Endothelial cell (in vitro differentiated cells): ENCODE measurements around the gene ELOVL4. TPM values are rescaled to one million over a fixed set of nuclear protein-coding genes. Genes with fewer than 3 reads are reported as not detected.

ENCODE experiments used
- DNase-seq: peaks from one replicate; pipeline ENCODE4 v3.0.0; 2021; ENCODE audit warnings: low spot score
- H3K27ac Mint-ChIP-seq: one replicate; pipeline ENCODE4 v1.8.0; 2021; ENCODE audit warnings: mixed read lengths, inconsistent platforms; ENCODE audit not compliant: unreplicated experiment
- H3K27me3 Mint-ChIP-seq: one replicate; pipeline ENCODE4 v1.8.0; 2021; ENCODE audit warnings: mild to moderate bottlenecking, moderate library complexity, mixed read lengths, inconsistent platforms; ENCODE audit not compliant: unreplicated experiment
- H3K36me3 Mint-ChIP-seq: one replicate; pipeline ENCODE4 v1.8.0; 2021; ENCODE audit warnings: mild to moderate bottlenecking, low read depth, mixed read lengths, inconsistent platforms; ENCODE audit not compliant: unreplicated experiment
- H3K4me1 Mint-ChIP-seq: one replicate; pipeline ENCODE4 v1.8.0; 2021; ENCODE audit warnings: mild to moderate bottlenecking, mixed read lengths, inconsistent platforms; ENCODE audit not compliant: unreplicated experiment
- H3K4me3 Mint-ChIP-seq: one replicate; pipeline ENCODE4 v1.8.0; 2021; ENCODE audit warnings: mild to moderate bottlenecking, mixed read lengths, inconsistent platforms; ENCODE audit not compliant: unreplicated experiment
- H3K9me3 Mint-ChIP-seq: one replicate; pipeline ENCODE4 v1.8.0; 2021; ENCODE audit warnings: mixed read lengths, inconsistent platforms; ENCODE audit not compliant: unreplicated experiment
- total RNA-seq: library from RNA; stranded (reverse); fragmentation: NEBNext Ultra II Directional; extraction: Animal tissue kit (Norgen Biotek cat#: 25700); gene quantifications from one replicate; pipeline ENCODE4 v1.2.1, GENCODE V29; 2021; ENCODE audit not compliant: unreplicated experiment
- TF ChIP-seq, protein P1 (sequence below): fragments of 200-600 bp; sonication (generic); IDR thresholded peaks from one replicate; pipeline ENCODE4 v1.5.0; 2021; ENCODE audit warnings: antibody characterized with exemption; ENCODE audit not compliant: unreplicated experiment

The ELOVL4 gene
- total RNA-seq, 1 donor from 2014 or later: 3.3 TPM

DNA sequence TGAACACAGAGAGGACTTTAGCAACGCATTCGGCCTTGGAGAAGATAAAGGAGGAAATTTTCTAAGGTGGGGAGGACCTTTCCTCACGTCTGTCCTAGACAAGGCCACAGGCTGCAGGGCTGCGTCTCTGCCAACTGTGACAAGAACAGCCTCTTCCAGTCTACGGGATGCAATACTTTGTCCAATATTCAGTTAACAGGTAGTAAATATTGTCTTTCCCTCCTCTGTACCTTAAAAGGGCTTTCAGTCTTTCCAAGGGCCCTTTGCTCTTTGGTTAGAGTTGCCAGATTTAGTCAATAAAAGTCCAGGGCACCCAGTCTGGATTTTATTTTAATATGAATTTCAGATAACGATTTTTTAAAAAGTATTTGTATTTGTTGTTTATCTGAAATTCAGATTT, 78.2 kb downstream of the ELOVL4 start:
- TF ChIP-seq, protein P1, sequence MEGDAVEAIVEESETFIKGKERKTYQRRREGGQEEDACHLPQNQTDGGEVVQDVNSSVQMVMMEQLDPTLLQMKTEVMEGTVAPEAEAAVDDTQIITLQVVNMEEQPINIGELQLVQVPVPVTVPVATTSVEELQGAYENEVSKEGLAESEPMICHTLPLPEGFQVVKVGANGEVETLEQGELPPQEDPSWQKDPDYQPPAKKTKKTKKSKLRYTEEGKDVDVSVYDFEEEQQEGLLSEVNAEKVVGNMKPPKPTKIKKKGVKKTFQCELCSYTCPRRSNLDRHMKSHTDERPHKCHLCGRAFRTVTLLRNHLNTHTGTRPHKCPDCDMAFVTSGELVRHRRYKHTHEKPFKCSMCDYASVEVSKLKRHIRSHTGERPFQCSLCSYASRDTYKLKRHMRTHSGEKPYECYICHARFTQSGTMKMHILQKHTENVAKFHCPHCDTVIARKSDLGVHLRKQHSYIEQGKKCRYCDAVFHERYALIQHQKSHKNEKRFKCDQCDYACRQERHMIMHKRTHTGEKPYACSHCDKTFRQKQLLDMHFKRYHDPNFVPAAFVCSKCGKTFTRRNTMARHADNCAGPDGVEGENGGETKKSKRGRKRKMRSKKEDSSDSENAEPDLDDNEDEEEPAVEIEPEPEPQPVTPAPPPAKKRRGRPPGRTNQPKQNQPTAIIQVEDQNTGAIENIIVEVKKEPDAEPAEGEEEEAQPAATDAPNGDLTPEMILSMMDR: no peak
- Mint-ChIP-seq H3K27me3 (no peaks in the 10 kb centered on the region), H3K4me1 (peaks cover 4% of the 10 kb centered on the region), H3K36me3 (no peaks in the 10 kb centered on the region), H3K27ac (no peak overlapping the region), H3K9me3 (no peaks in the 10 kb centered on the region), H3K4me3 (no peak overlapping the region)
- DNase-seq: no peak

DNA sequence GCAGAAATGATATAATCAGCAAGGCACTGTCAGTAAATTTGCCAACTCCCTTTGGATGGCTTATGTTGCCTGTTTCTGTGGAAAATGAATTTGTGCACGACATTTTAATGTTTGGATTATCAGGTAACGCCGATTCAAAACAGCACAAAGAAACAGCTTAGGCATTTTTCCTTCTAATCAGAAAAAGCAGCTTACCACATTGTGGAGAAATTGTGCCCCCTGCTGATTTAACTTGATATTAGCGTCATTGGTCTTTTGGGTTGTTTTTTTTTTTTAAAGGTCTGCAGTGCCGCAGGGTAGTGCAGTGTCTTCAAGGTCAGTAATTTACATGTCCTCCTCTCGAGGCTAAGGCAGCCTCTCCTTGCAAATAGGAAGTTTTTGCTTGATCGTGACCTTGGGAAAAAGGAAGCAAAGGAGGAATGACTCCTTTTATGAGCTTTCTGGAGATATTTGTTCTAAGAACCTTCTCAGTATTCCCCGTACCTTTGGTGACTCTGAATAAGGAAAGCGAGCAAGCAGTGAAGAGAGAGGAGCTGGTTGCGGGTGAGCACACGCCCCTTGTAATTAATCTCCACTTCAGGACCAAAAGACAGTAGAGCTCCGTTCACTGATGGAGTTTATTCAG, 79.1 kb downstream of the ELOVL4 start:
- H3K27me3 Mint-ChIP-seq: no peaks in the 10 kb centered on the region
- peak; percentile 66 for DNase-seq
- no peaks in the 10 kb centered on the region for H3K36me3 Mint-ChIP-seq
- no peak overlapping the region for H3K4me3 Mint-ChIP-seq
- H3K4me1 Mint-ChIP-seq: peaks cover 4% of the 10 kb centered on the region
- H3K27ac Mint-ChIP-seq: no peak overlapping the region
- H3K9me3 Mint-ChIP-seq: no peaks in the 10 kb centered on the region
- TF ChIP-seq, protein P1: peak; percentile 67

Other genes starting within 250 kb of the ELOVL4 start
- 6.6 TPM for gene TTK, start 57.1 kb upstream of the ELOVL4 start, total RNA-seq
- gene BCKDHB, start 159.1 kb upstream of the ELOVL4 start, total RNA-seq: 15.3 TPM